Natural killer cell (primary cell): ENCODE measurements around the gene PHACTR1. TPM values are rescaled to one million over a fixed set of nuclear protein-coding genes. Genes with fewer than 3 reads are reported as not detected.

ENCODE experiments used
- ATAC-seq, 3 donors: fragments of 150-1000 bp in 2 of 3; fragments of 200-7000 bp in 1 of 3; cut with Tn5 transposase; 1 replicate in 1 of 3; 2 replicates in 2 of 3; pipeline ENCODE4 v1.10.0; 2021; ENCODE audit warnings: mild to moderate bottlenecking in 2 of 3, moderate library complexity in 2 of 3
- DNase-seq, 2 donors: peaks; one replicate each; pipeline versions ENCODE4 v3.0.0 to v3.0.0-alpha.2; 2013 to 2021; ENCODE audit warnings: mixed read lengths in 1 of 2
- H3K27ac ChIP-seq: one replicate; pipeline ENCODE4 v1.5.1; 2013; ENCODE audit warnings: mild to moderate bottlenecking, low read length
- H3K27me3 ChIP-seq: one replicate; pipeline ENCODE4 v1.6.1; 2013; ENCODE audit warnings: low read length; ENCODE audit not compliant: control insufficient read depth, insufficient read depth
- H3K36me3 ChIP-seq: one replicate; pipeline ENCODE4 v1.6.1; 2013; ENCODE audit warnings: low read length; ENCODE audit not compliant: control insufficient read depth, insufficient read depth
- H3K4me1 ChIP-seq: one replicate; pipeline ENCODE4 v1.6.1; 2013; ENCODE audit warnings: low read length; ENCODE audit not compliant: control insufficient read depth, insufficient read depth
- H3K4me3 ChIP-seq: one replicate; pipeline ENCODE4 v1.5.1; 2013; ENCODE audit warnings: low read length
- H3K9me3 ChIP-seq: one replicate; pipeline ENCODE4 v1.6.1; 2013; ENCODE audit warnings: low read length; ENCODE audit not compliant: control insufficient read depth, insufficient read depth
- H3K27ac Mint-ChIP-seq, 2 donors: one replicate each; pipeline ENCODE4 v1.8.0; 2022; ENCODE audit warnings: mild to moderate bottlenecking in 2 of 2, mixed read lengths in 2 of 2, moderate library complexity in 1 of 2
- H3K27me3 Mint-ChIP-seq, 2 donors: one replicate each; pipeline ENCODE4 v1.8.0; 2022; ENCODE audit warnings: low read depth in 2 of 2, mixed read lengths in 2 of 2
- H3K36me3 Mint-ChIP-seq: one replicate; pipeline ENCODE4 v1.8.0; 2022; ENCODE audit warnings: mixed read lengths
- H3K4me1 Mint-ChIP-seq, 2 donors: one replicate each; pipeline ENCODE4 v1.8.0; 2022; ENCODE audit warnings: mixed read lengths in 2 of 2
- H3K4me3 Mint-ChIP-seq: one replicate; pipeline ENCODE4 v1.8.0; 2022; ENCODE audit warnings: mild to moderate bottlenecking, moderate library complexity, mixed read lengths
- H3K9me3 Mint-ChIP-seq, 2 donors: one replicate each; pipeline ENCODE4 v1.8.0; 2022; ENCODE audit warnings: mixed read lengths in 2 of 2
- WGBS: methylation state at CpG from one replicate; pipeline ENCODE4 v1.1.7; 2013; ENCODE audit warnings: missing lambda C conversion rate; ENCODE audit not compliant: insufficient coverage; 5-methylcytosine and 5-hydroxymethylcytosine counted together
- intact Hi-C: fragments of 100-400 bp; cut with micrococcal nuclease; formaldehyde crosslinking; loops from one replicate; pipeline ENCODE4 v1.14.2; 2022
- total RNA-seq, 4 donors: library from RNA; stranded (reverse); fragments of 120-200 nt in 1 of 4; gene quantifications; one replicate each; pipeline versions ENCODE4 v1.2.3 to v1.2.4, GENCODE V29; 2013 to 2022
- TF ChIP-seq, protein P1 (sequence below): fragments of 200-600 bp; IDR thresholded peaks from one replicate; pipeline ENCODE4 v1.8.0; 2022; ENCODE audit warnings: antibody characterized with exemption

The PHACTR1 gene
- total RNA-seq, 3 donors from 2014 or later (not counting 1 experiment from before 2014, with no cell fraction given): 5.2 to 19.0 (median 5.4) TPM

DNA sequence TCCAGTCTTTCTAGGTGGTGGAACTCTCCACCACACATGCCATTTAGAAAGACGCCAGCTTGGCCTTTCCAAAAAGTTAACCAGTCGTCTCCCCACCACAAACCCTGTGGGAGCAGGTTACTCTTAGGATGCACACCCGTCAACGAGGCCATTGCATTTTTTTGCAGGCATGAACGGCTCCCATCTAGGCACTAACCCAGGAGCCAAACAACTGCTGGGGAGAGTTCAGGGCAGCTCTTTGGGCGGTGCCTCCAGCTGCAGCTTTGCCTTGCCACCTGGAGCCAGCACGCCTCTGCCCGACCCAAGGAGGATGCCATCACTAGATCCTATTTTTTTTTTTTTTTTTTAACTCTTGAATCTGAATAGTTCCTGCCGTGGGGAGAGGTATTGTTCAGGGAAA lies 571.9 kb downstream of the PHACTR1 start:
- H3K4me3 ChIP-seq: no peak overlapping the region
- H3K27ac ChIP-seq: no peak overlapping the region
- no peak for ATAC-seq
- H3K36me3 ChIP-seq: peaks cover 9% of the 10 kb centered on the region
- TF ChIP-seq, protein P1, sequence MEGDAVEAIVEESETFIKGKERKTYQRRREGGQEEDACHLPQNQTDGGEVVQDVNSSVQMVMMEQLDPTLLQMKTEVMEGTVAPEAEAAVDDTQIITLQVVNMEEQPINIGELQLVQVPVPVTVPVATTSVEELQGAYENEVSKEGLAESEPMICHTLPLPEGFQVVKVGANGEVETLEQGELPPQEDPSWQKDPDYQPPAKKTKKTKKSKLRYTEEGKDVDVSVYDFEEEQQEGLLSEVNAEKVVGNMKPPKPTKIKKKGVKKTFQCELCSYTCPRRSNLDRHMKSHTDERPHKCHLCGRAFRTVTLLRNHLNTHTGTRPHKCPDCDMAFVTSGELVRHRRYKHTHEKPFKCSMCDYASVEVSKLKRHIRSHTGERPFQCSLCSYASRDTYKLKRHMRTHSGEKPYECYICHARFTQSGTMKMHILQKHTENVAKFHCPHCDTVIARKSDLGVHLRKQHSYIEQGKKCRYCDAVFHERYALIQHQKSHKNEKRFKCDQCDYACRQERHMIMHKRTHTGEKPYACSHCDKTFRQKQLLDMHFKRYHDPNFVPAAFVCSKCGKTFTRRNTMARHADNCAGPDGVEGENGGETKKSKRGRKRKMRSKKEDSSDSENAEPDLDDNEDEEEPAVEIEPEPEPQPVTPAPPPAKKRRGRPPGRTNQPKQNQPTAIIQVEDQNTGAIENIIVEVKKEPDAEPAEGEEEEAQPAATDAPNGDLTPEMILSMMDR: no peak
- no peaks in the 10 kb centered on the region for H3K27me3 ChIP-seq
- no peaks in the 10 kb centered on the region for H3K9me3 Mint-ChIP-seq
- no peaks in the 10 kb centered on the region for H3K36me3 Mint-ChIP-seq
- no peak for DNase-seq
- H3K4me1 ChIP-seq: no peaks in the 10 kb centered on the region
- peaks cover 8% of the 10 kb centered on the region for H3K9me3 ChIP-seq
- intact Hi-C loops: no loop called here
- no peak overlapping the region for H3K4me3 Mint-ChIP-seq
- H3K27ac Mint-ChIP-seq: no peak overlapping the region
- H3K27me3 Mint-ChIP-seq: no peaks in the 10 kb centered on the region
- H3K4me1 Mint-ChIP-seq: no peaks in the 10 kb centered on the region
- WGBS: 88% methylated on average over 9 of the region's 9 CpGs

DNA sequence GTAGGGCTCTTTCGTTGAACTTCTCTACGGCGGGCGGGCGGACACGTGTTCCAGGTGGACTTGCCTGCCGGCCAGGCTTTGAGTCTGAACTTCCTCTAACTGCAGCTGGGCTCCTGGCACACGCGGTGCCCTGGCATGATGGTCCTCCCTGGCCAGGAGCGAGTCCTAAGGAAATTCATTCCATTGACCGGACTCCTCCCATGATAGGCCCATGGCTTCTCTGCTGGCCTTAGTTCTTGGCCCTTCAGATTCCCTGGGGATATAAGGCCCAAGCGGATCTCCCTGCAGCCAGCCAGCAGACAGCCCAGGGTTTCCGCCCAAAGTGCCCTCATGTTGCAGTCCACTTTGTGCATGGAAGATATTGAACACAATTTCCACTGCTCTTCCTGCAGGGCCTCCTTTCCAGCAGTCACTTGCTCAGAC lies 572.4 kb downstream of the PHACTR1 start:
- H3K4me1 Mint-ChIP-seq: no peaks in the 10 kb centered on the region
- H3K9me3 ChIP-seq: peaks cover 8% of the 10 kb centered on the region
- H3K27ac Mint-ChIP-seq: no peak overlapping the region
- peaks cover 12% of the 10 kb centered on the region for H3K36me3 ChIP-seq
- H3K27me3 ChIP-seq: no peaks in the 10 kb centered on the region
- TF ChIP-seq, protein P1: no peak
- no peaks in the 10 kb centered on the region for H3K27me3 Mint-ChIP-seq
- no peak overlapping the region for H3K4me3 ChIP-seq
- no peak for DNase-seq
- peaks cover 1% of the 10 kb centered on the region for H3K36me3 Mint-ChIP-seq
- ATAC-seq: no peak
- no peaks in the 10 kb centered on the region for H3K9me3 Mint-ChIP-seq
- intact Hi-C loops: no loop called here
- 89% methylated on average over 13 of the region's 13 CpGs for WGBS
- H3K4me3 Mint-ChIP-seq: no peak overlapping the region
- no peak overlapping the region for H3K27ac ChIP-seq
- H3K4me1 ChIP-seq: no peaks in the 10 kb centered on the region

DNA sequence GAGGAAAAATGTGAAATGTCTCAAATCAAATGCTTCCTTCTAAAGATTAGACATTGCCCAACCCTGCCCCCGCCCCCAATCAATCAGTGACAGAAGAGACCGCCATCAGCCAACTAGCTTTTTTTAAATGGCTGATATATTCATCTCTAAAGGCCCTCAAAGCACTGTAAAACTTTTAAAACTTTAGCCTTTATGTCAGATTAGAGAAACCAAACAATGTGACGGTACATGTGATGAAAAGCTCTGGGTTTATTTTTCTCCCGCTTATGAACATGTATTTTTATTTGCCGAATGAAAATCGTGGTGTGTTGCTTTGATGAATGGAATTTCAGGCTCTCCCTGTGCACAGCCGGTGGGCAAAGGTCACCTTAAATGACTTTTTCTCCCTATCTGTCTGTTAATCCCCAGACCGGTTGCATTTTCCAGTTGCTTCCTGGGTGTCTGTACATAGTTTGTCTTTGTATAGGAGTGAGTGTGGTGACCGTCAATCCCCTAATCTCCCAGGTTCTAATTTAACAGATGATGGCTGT lies 573.3 kb downstream of the PHACTR1 start:
- H3K9me3 ChIP-seq: peaks cover 8% of the 10 kb centered on the region
- no peak overlapping the region for H3K4me3 ChIP-seq
- WGBS: 97% methylated on average over 7 of the region's 9 CpGs
- Mint-ChIP-seq H3K9me3 (no peaks in the 10 kb centered on the region), H3K27ac (no peak overlapping the region), H3K4me1 (peaks cover 0 to 4% of the 10 kb centered on the region in 2 donors), H3K27me3 (no peaks in the 10 kb centered on the region), H3K4me3 (no peak overlapping the region), H3K36me3 (peaks cover 10% of the 10 kb centered on the region)
- H3K27ac ChIP-seq: no peak overlapping the region
- intact Hi-C loops: no loop called here
- no peak for ATAC-seq
- no peaks in the 10 kb centered on the region for H3K4me1 ChIP-seq
- H3K27me3 ChIP-seq: no peaks in the 10 kb centered on the region
- TF ChIP-seq, protein P1: no peak
- DNase-seq: no peak
- H3K36me3 ChIP-seq: peaks cover 20% of the 10 kb centered on the region

DNA sequence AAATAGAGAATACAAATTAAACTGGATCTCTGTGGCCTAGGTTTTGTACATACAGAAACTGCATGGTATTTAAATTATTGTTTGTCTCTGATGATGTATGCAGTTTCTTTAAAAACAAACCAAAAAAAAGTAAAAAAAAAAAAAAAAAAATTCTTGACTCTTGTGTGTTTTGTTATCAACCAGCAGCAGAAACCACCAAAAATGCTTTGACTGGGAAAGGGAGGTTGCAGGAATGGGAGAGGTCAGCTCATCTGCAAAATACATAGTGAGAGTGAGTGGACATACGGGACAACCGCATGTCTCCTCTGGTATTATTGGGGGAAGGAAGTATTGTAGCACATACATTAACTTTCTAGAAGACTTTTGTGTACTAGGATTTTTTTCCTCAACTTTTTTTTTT lies 573.8 kb downstream of the PHACTR1 start:
- H3K36me3 ChIP-seq: peaks cover 25% of the 10 kb centered on the region
- TF ChIP-seq, protein P1: no peak

More for the DNA sequence above, 573.8 kb downstream of the PHACTR1 start:
- Mint-ChIP-seq H3K9me3 (no peaks in the 10 kb centered on the region), H3K4me3 (no peak overlapping the region), H3K36me3 (peaks cover 15% of the 10 kb centered on the region), H3K4me1 (peaks cover 0 to 8% of the 10 kb centered on the region in 2 donors), H3K27me3 (no peaks in the 10 kb centered on the region), H3K27ac (no peak overlapping the region)
- no CpG with 5 or more reads among the region's 2 CpGs for WGBS
- intact Hi-C loops: no loop called here
- no peak for DNase-seq
- no peaks in the 10 kb centered on the region for H3K4me1 ChIP-seq
- no peak overlapping the region for H3K4me3 ChIP-seq
- H3K27me3 ChIP-seq: no peaks in the 10 kb centered on the region
- H3K27ac ChIP-seq: no peak overlapping the region
- H3K9me3 ChIP-seq: peaks cover 8% of the 10 kb centered on the region
- no peak for ATAC-seq
